Measurements from ENCODE around the gene RABL2B. TPM values are rescaled to one million over a fixed set of nuclear protein-coding genes. Genes with fewer than 3 reads are reported as not detected.

Gene RABL2B
- total RNA-seq, 1 donor from 2014 or later, result 52.9 TPM

GRCh38 chr22:50725597-50725996 lies 57.8 kb downstream of the RABL2B start:
- Mint-ChIP-seq H3K27me3 (ENCODE audit: low read depth) (peaks cover 27% of the 10 kb centered on the region), H3K36me3 (ENCODE audit: low read depth) (peaks cover 3% of the 10 kb centered on the region)

GRCh38 chr22:50724616-50725015 lies 58.8 kb downstream of the RABL2B start:
- Mint-ChIP-seq H3K27me3 (ENCODE audit: low read depth) (peaks cover 29% of the 10 kb centered on the region), H3K4me3 (no peak overlapping the region), H3K27ac (ENCODE audit: unreplicated experiment) (no peak overlapping the region), H3K36me3 (ENCODE audit: low read depth) (peaks cover 3% of the 10 kb centered on the region), H3K9me3 (no peaks in the 10 kb centered on the region), H3K4me1 (peaks cover 10% of the 10 kb centered on the region)
- DNase-seq (ENCODE audit: low read depth, low spot score), result no peak
- TF ChIP-seq CTCF (conservative IDR thresholded peaks at IDR 0.05), result no peak

More at GRCh38 chr22:50725597-50725996, 57.8 kb downstream of the RABL2B start:
- no peak overlapping the region for H3K27ac Mint-ChIP-seq (ENCODE audit: unreplicated experiment)
- DNase-seq (ENCODE audit: low read depth, low spot score), result no peak
- no peak for TF ChIP-seq CTCF (conservative IDR thresholded peaks at IDR 0.05)
- no peaks in the 10 kb centered on the region for H3K9me3 Mint-ChIP-seq
- H3K4me3 Mint-ChIP-seq, result no peak overlapping the region
- H3K4me1 Mint-ChIP-seq, result peaks cover 10% of the 10 kb centered on the region

GRCh38 chr22:50723991-50724390 lies 59.4 kb downstream of the RABL2B start:
- no peak overlapping the region for H3K4me3 Mint-ChIP-seq
- peaks cover 10% of the 10 kb centered on the region for H3K4me1 Mint-ChIP-seq
- no peak overlapping the region for H3K27ac Mint-ChIP-seq (ENCODE audit: unreplicated experiment)
- no peak for TF ChIP-seq CTCF (conservative IDR thresholded peaks at IDR 0.05)
- H3K27me3 Mint-ChIP-seq (ENCODE audit: low read depth), result peaks cover 35% of the 10 kb centered on the region
- DNase-seq (ENCODE audit: low read depth, low spot score), result no peak
- peaks cover 3% of the 10 kb centered on the region for H3K36me3 Mint-ChIP-seq (ENCODE audit: low read depth)
- H3K9me3 Mint-ChIP-seq, result no peaks in the 10 kb centered on the region

GRCh38 chr22:50722716-50723428 lies 60.6 kb downstream of the RABL2B start:
- no peak for TF ChIP-seq CTCF (conservative IDR thresholded peaks at IDR 0.05)
- no peak for DNase-seq (ENCODE audit: low read depth, low spot score)
- peak overlapping the region; percentile 60 for H3K4me3 Mint-ChIP-seq
- H3K9me3 Mint-ChIP-seq, result no peaks in the 10 kb centered on the region
- no peak overlapping the region for H3K27ac Mint-ChIP-seq (ENCODE audit: unreplicated experiment)
- peaks cover 46% of the 10 kb centered on the region for H3K27me3 Mint-ChIP-seq (ENCODE audit: low read depth)
- peaks cover 10% of the 10 kb centered on the region for H3K4me1 Mint-ChIP-seq
- peaks cover 3% of the 10 kb centered on the region for H3K36me3 Mint-ChIP-seq (ENCODE audit: low read depth)

GRCh38 chr22:50722048-50722701 lies 61.3 kb downstream of the RABL2B start:
- Mint-ChIP-seq H3K4me3 (peak overlapping the region; percentile 16), H3K27me3 (ENCODE audit: low read depth) (peaks cover 52% of the 10 kb centered on the region)

More at GRCh38 chr22:50722048-50722701, 61.3 kb downstream of the RABL2B start:
- Mint-ChIP-seq H3K36me3 (ENCODE audit: low read depth) (peaks cover 6% of the 10 kb centered on the region), H3K27ac (ENCODE audit: unreplicated experiment) (no peak overlapping the region), H3K4me1 (peaks cover 5% of the 10 kb centered on the region), H3K9me3 (no peaks in the 10 kb centered on the region)
- TF ChIP-seq CTCF (conservative IDR thresholded peaks at IDR 0.05), result no peak
- DNase-seq (ENCODE audit: low read depth, low spot score), result no peak

All from neural crest cell (in vitro differentiated cells).